HG02623 (cell line): ENCODE data around the gene NHLH1.

Source experiments
- ATAC-seq: cut with Tn5 transposase; IDR thresholded peaks from one replicate; pipeline ENCODE4 v1.9.1; 2021; ENCODE audit warnings: moderate library complexity; ENCODE audit not compliant: unreplicated experiment

NHLH1 gene

DNA sequence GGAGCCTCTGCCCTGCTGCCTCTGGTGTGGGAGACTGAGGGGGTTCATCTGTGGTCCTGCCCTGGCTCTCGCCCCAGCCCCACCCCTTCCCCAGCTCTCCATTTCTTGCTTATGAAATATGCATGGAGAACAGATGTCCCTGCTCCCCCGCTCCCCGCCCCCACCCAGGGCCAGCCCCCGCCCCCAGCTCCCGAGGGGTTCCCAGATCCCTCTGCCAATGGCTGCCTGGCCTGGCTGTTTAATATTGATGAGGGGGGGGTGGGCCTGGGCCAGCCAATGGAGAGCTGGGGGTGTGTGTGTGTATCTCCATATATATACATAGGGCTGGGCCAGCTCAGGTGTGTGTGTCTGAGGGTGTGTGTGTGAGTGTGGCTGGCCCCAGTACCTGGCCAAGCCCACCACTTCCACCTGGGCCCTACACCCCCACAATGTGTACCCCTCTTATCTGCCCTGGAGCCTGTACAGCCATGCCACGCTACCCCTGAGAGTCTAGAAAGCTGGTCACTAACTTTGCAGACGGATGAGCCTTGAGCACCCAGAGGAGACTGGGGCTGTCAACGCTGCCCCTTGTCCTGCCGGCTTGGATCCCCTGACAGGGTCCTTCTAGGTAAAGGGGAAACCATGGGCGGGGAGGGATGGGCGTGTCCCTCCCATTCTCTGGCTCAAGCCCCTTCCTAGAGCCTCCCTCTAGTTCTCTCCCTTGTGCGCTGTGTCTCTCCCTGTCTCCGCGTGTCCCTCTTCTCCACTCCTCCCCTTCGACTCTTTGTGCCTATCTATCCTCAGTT is at the start of gene NHLH1:
NHLH1 (plus strand) TSS at position 341 of the 785 bp plus-strand sequence. CDS start 3,661 bp downstream, outside the sequence.
- no peak for ATAC-seq

DNA sequence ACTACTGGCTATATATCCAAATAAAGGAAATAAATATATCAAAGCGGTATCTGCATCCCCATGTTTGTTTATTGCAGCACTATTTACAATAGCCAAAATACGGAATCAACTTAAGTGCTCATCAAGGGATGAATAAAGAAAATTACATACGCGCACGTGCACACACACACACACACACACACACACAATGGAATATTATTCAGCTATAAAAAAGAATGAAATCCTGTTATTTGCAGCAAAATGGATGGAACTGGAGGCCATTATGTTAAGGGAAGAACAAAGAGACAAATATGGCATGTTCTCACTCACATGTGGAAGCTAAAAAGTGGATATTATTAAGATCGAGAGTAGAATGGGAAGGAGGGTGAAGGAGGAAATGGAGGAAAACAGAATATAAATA is 44.0 kb upstream of the NHLH1 start:
- no peak for ATAC-seq

DNA sequence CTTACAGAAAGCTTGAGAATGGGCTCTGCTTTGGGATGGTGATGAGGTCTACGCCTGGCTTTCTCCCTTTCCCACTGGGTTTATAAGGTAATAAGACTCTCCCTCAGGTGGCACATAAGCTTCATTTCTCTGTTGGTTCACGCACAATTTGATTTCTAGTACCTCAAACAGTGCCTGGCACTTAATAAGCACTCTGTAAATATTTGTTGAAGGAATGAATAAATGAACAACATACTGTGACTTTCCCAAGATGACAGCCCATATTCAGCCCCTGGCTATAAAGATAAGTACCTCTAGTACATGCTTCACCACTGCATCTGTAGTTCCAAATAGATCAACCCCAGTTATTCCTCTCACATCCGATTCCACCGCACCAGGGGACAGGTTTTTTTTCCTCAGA is 41.6 kb upstream of the NHLH1 start:
- ATAC-seq, result no peak

DNA sequence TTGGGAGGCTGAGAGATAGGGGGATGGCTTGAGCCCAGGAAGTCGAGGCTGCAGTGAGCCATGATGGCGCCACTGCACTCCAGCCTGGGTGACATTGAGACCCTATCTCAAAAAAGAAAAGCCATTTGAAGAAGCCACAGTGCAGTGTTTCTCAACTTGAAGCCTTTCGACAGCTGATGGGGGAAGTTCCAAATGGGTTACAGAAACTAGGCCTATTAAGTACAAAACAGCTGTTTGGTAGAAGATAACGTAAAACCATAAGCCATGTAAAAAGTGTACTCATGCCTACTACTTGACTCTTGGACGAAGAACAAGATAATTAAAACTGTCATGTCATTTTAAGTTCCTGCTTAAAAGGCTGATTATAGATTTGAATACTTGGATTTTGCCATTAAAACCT is 40.5 kb upstream of the NHLH1 start:
- ATAC-seq, result no peak

DNA sequence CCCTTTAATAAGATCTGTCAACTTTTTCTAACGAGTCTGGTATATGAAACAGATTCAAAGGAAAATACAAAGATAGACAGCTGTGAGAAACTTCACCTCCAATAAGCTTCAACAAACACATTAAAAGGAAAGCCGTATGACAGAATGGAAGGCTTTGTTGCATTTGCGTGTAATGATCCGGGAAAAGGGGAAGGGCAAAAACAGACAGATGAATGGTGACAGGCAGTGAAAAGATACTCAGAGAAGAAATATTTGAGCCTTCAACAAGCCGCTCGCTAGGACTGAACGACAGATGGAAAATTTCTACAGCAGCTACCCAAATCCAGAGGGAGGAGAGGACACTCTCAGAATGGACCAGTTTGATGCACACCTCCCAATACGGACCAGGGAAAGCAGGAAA is 38.7 kb upstream of the NHLH1 start:
- no peak for ATAC-seq

DNA sequence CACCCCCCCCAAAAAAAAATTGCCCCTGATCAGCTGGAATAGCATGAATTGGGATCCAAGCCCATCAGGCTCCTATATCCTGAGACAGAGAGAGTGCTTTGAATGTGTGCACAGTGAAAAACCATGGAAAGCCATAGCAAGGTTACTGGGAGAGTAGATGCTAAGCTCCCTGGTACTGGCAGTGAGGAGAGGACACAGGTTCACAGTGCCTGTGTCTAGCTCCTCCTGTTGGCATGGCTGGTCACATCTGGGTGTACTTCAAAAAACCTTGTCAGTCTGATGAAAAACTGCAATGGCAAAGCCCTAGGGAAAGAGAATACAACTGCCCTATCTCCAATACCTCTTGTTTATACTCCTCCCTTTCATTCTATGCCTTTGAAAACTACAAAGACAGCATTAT is 36.8 kb upstream of the NHLH1 start:
- ATAC-seq, result no peak

DNA sequence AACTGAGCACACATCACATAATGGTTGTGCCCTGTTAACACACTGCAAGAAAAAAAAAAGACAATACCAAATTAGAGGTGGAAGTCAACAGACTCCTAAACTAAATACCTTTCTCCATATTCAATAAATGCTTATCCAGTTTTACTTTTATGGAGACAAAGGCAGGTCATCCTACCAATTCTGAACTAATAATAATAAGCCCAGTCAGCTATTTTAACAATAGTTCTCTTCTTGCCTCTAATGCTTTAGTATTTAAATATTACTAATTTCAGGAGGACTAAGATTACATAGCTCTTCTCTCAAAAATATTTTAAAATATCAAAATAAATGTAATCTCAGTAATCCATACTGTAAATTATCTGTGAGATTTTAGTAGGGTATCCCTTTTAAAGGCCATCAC is 34.4 kb upstream of the NHLH1 start:
- no peak for ATAC-seq

DNA sequence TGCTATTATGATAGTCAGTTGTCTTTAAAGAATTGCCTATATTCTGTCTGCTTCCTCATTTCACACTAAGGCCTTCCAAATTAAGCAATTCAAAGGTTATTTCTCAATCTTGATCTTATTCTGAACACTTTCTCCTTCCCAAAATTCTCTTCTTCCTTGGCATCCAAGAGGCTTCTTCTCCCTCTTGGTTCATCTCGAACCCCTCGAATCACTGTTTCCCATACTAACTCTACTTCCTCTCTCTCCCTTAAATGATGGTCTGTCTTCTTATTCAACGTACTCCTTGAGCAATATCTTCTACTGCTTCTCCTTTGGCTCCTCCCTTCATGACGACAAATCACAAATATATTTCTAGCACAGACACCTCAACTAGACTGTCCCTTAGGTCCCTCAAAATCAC is 28.3 kb upstream of the NHLH1 start:
- no peak for ATAC-seq

DNA sequence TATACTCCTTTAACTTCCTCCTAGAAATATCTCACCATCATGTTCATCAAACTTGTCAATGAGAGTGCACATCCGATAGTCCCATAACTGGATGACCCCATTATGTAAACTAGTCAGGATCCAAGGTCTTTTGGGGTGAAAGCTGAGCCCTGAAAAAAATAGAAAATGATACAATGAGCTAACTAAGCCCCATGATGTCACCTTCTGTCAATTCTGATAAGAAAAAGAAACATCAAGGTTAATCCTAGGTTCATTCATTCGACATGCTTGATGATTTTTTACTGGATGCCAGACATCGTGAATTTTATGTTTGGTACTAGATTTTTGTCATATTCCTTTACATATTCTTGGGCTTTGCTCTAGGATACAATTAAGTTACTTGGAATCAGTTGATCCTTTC is 26.7 kb upstream of the NHLH1 start:
- ATAC-seq, result no peak

DNA sequence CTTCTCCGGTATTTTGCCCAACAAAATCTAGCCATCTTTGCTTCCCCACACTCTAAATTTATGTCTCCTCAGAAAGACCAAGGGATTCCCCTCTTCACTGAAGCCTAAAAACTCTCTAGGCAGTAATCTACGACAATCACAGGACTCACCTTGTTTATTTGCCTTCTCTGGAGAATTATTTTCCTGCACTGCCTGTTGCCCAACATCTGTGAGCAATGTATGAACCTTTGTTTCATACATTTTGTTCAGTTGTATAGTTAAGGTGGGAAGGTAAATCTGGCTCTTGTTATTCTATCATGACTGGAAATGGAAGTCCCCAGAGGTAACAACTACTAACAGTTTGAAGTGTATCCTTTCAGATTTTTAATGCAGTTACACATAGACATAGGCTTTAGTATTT is 26.0 kb upstream of the NHLH1 start:
- no peak for ATAC-seq

DNA sequence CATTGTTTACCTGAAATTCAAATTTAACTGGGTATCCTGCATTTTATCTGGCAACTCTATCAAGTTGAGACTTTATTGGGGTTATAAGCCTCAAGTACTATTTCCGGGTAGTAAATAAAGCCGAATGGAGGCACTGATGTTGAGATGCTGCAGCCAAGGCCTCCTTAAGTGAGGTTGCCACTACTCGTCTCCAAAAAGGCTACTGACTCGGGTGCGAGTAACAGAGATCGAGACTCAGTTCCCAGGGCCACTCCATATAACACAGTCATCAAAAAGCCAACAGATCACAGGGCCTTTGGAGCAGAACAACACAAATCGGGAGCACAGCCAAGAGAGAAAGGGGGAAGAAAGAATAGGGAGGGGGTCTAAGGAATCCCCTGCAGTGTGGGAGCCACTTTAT is 24.3 kb upstream of the NHLH1 start:
- no peak for ATAC-seq

DNA sequence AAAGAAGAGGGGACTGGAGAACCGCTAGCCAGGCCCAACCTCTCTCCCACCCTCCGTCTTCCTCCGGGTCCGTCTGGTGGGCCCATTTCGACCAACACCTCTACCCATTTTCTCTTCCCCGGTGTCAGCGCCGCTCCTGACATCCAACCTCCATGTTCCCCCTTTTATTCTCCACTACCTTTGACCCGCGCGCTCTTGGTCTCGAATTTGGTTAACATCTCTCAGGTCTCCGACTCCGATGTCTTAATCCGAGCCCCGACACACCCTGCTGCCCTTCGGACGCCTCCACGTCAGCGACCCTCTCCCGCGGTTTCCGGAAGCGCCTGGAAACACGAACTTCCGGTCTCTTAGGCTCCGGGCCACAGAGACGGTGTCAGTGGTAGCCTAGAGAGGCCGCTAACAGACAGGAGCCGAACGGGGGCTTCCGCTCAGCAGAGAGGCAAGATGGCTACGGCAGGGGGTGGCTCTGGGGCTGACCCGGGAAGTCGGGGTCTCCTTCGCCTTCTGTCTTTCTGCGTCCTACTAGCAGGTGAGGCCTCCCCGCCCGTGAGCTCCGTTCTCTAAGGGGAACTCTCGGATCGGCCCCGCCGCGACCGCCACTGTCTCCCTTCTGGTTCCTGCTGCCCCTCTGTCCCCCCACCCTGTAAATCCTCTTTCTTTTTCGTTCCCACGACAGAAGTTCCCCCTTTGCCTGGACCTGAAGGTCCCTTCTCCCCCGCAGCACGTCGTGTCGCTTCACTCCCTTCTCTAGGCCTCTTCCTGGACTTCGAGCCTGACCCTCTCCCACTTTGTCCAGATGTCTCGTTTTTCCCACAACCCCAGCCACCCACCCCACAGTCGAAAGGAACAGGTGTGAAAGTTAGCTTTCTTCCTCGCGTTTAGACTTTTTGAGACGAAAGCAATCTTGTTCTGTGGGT is 23.7 kb upstream of the NHLH1 start, which contains the start of the genes COPA and NCSTN:
COPA (minus strand) TSS at position 298 of the 917 bp plus-strand sequence; CDS start at position 218, 80 bp downstream.
NCSTN (plus strand) TSS at position 431 of the 917 bp plus-strand sequence; CDS start at position 445, 14 bp downstream.
- peak; percentile 81 for ATAC-seq

DNA sequence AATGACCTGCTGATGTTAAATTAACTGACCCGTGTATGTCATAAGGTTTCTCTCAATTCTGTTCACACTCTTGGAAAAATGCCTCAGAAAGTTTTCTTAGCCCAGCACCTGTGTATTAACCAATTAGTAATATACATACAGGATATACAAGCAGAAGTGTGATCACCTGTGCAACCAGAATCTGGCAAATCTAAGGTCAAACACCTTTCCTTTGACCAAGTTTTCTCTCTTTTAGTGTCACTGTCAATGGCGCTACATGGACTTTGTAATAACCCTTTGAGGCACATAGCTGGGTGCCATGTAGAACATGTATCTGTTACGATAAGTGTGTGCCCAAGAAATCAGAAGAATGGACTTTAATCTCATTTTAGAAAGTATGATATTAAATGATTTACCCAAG is 22.6 kb upstream of the NHLH1 start:
- no peak for ATAC-seq

DNA sequence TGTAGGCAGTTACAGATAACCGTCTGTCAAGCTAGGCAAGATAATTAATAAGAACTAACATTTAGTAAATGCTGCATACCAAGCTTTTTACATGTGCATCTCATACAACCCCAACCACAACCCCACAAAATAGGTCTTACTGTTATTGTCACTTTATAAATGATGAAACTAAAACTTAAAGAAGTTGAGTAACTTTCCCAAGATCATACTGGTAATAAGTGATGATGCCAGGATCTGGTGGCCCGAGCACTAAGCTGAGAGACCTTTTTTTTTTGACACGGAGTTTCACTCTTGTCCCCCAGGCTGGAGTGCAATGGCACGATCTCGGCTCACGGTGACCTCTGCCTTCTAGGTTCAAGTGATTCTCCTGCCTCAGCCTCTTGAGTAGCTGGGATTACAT is 21.9 kb upstream of the NHLH1 start:
- ATAC-seq, result no peak

DNA sequence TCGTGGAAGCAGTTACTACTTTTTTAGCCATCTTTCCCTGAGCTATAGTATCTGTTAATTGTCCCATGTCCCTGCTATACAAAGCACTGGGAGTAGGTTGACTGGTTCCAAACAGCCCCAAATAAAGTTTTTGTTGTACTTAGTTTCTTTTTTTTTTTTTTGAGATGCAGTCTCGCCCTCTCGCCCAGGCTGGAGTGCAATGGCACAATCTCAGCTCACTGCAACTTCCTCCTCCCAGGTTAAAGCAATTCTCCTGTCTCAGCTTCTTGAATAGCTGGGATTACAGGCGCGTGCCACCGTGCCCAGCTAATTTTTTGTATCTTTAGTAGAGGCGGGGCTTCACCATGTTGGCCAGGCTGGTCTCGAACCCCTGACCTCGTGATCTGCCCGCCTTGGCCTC is 20.4 kb upstream of the NHLH1 start:
- no peak for ATAC-seq

DNA sequence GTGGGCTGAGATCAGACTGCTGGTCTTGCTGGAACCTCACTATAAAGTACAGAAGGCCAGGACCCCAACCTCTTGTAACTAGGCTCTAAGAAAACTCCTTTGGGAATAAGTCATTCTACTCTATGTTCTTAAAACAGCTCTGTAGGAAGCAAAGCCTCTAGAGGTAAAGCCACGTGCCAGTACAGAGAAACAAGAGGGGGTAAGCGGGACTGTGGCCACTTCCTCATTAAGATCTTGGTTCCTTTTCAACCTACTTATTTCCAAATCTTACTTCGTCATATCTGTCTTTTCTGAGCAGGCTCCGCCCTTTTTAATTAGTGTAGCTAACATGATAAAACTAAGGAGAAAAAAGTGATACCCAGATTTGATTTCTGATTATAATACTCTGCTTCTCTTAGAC is 19.9 kb upstream of the NHLH1 start:
- peak; percentile 32 for ATAC-seq

DNA sequence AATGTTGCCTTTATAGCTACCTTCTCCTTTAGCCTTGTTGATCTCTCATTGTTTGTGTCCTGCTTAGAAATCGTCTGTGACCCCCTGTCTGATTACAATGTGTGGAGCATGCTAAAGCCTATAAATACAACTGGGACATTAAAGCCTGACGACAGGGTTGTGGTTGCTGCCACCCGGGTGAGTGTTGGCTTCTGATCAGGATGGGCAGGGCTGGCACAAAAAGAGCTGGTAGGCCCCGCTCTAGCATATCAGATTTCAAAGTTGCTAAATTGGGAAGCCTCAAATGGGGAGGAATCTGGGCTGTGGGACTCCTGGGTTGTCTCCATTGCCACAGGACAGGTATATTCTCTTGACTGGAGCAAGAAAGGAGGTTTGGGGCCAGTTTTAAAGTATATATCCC is 15.2 kb upstream of the NHLH1 start:
- ATAC-seq, result no peak

DNA sequence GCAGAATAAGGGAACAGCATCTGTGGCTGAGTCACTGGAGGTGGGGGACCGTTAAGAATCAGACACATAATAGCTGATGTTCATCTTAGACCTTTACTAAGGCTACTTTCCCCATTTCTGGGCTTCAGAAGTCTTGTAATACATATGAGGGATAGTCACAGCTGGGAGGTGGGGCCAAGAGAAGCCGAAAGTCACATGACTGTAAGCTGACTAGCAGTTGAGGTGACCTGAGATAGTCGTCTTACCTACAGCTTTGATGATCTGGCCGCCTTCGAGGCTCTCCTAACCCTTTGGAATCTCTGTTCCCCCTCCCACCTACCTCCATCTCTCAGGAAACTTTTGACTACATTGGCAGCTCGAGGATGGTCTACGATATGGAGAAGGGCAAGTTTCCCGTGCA is 14.3 kb upstream of the NHLH1 start:
- no peak for ATAC-seq

DNA sequence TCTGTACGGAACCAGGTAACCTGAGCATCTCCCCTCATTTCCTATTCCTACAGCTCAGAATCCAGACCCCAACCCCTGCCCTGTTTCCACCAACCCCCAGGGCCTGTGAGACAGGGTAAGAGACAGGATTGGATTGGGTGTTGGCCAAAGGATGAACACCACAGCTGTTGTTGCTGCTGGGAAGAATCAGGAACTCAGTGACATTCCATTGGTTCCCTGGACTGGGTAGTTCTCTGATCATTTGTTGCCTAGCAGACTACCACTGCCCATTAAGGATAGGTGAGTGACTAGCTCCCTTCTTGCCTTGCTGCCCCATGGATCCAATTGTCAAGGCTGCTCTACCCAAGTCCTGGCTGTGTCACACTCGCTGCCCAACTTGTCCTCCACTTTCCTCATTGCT is 13.6 kb upstream of the NHLH1 start:
- no peak for ATAC-seq

DNA sequence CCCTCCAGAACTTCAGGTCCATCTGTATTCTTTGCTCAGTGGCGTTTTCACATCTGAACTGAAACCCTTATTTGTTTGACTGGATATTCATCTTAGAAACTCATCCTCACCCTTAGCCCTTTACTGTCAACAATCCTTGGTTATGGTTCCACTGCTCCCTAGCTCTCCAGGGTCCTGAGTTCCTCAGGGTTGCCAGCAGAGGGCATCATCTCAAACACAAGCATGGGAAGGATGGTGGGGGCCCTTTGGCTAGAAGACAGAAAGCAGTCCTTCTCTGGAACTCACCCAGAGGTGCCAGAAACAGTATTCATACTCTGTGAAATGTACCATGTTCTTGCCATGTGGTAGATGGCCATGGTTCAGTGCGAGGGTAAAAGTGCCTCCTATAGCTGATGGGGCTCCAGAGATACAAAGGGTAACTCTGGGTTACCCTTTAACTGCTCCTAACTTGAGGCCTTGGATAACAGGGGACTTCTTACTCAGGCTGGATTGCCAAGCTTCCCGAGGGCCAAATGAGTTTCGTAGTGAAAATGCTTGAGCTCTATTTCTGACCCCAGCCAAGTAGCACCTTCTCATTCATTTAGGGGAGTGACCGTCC is 12.4 kb upstream of the NHLH1 start:
- no peak for ATAC-seq

DNA sequence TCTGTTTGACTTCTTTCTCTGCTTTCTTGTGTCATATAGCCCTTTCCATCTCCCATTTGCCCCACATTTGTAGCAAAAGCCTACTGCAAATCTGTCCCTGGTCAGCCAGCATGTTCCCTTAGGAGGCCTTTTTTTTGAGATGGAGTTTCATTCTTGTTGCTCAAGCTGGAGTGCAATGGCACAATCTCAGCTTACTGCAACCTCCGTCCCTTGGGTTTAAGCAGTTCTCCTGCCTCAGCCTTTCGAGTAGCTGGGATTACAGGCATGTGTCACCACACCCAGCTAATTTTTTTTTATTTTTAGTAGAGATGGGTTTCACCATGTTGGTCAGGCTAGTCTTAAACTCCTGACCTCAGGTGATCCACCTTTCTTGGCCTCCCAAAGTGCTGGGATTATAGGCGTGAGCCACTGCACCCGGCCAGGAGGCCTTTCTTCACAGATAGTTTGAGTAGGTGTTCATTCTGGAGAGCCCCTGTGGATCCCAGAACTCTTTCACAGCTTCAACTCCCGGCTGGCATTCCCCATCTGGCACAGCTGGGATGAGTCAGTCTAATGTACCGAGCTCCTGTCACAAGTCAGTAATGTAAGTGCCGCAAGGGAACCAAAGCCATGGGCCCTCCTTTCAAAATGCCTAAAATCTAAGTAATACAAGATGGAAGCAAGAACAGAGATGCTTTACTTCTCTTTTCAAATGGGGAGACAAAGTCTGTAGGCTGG is 9.4 kb upstream of the NHLH1 start:
- no peak for ATAC-seq
